Stimulated activated CD4-positive, alpha-beta T cell treated with anti-CD3 and anti-CD28 coated beads, Interleukin-15, amount 100 ng/mL, for 24 hours (primary cell): Measurements from ENCODE around the gene LIF.
A peak's percentile ranks its signal among the peaks of the same experiment; 100 is the strongest.
"Not testable (repeated sequence)": the region's sequence is repeated elsewhere in the genome, so short reads cannot be mapped to it uniquely, and the experiment has no call there.

ENCODE experiments used
- DNase-seq: peaks from one replicate; pipeline ENCODE4 v3.0.0-alpha.2; 2020

Gene LIF

DNA sequence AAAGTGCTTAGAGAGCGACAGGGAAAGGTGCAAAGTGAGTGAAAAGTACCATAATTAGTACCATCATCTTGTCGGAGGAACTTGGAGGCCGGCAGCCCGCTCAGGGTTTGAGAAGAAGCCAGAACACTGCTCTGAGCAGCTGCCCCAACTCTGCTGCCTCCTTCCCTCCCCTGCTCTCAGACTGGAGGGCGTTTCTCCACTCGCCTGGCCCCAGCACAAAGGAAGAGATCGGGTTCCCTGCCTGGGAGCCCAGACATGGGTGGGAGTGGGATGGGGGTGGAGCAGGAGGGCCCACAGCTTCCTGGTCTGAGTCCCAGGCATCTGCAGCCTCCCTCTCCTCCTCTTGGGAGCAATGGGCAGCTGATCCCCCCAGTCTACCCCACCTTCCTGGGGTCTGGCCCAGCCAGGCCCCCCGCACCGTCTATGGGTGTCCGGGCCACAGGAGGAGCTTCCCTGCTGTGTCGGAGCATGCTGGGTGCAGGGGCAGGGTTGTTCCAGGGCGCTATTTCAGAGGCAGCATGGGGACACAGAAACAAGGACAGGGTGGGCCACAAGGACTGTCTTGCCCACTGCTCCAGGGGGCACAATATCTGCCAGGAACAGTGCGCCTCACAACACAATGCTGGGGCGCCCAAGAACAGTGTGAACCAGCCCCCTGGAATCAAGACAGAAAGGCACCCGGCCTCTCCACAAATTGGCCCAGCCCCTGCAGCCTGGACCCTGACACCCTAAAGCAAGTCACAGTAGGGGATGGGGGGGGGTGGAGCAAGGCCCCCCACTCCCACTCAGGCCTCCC, 4.8 kb downstream of the LIF start:
- DNase-seq = peak; percentile 50

DNA sequence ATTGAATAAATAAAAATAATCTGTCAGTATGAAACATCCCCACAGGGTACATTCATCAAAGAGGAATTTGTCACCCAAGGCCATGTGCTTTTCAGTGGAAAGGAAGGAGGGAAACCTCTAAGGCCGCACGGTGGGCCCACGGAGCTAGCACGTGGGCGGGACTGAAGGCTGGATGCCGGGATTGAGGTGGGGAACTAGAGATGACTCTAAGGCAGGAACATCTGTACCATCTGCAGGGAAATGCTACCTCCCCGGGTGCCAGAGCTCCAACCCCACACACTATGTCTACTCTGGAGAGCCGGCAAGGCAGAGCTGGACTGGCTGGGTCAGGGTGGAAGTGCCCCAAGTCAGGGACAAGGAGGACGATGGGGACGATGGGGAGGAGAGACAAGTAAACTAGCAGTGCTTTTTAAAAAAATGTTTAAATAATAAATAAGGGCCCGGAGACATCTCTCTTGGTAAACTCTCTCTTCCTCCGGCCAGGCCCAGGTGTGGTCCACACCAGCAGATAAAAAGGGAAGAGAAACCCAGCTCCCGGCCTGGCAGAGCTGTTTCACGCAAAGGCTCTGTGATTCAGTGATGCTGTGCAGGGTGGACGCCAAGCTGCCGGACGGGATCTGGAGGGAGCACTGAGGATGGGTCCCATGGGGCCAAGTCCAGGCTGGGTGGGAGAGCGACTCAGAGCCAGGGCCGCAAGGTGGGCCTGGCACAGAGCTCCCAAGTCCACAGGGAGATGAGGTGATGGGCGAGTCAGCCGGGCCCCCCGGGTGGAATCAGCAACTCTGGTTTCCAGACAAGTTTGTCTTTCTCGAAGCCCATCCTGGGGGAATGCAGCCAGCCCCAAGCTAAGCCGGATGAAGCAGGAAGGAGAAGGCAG, 5.8 kb downstream of the LIF start:
- peak; percentile 53 for DNase-seq

DNA sequence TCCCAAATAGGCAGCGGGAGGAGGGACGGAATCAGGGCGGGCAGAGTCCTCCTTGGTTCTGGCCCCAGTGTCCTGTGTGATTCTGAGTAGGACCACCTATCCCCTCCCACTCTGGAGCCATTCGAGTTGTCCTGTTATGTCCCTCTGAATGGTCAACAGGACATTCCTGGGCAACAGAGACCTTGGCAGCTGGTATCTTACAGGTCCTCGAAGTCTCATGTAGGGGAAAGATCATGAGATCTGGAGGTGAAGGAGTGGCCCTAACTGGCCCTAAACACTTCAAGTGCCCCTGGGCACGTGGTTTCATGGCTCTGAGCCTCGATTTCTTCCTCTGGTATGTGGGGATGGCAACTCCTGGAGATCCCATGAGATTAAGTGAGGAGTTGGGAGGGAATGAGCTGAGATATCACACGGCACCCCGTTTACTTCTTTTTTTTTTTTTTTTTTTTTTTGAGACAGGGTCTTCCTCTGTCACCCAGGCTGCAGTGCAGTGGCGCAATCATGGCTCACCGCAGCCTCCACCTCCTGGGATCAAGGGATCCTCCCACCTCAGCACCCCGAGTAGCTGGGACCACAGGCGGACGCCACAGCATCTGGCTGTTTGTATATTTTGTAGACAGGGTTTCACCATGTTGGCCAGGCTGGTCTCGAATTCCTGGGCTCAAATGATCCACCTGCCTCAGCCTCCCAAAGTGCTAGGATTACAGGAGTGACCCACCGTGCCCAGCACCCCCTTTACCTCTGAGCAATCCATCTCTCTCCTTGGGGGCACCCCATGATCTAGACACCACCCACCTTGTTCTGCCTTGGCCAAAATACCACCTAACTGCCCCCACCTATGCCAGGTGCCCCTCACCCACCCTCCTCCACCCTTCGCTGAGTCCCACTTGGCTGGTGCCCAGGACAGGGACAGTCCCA, 6.8 kb downstream of the LIF start:
- peak; percentile 61 for DNase-seq

DNA sequence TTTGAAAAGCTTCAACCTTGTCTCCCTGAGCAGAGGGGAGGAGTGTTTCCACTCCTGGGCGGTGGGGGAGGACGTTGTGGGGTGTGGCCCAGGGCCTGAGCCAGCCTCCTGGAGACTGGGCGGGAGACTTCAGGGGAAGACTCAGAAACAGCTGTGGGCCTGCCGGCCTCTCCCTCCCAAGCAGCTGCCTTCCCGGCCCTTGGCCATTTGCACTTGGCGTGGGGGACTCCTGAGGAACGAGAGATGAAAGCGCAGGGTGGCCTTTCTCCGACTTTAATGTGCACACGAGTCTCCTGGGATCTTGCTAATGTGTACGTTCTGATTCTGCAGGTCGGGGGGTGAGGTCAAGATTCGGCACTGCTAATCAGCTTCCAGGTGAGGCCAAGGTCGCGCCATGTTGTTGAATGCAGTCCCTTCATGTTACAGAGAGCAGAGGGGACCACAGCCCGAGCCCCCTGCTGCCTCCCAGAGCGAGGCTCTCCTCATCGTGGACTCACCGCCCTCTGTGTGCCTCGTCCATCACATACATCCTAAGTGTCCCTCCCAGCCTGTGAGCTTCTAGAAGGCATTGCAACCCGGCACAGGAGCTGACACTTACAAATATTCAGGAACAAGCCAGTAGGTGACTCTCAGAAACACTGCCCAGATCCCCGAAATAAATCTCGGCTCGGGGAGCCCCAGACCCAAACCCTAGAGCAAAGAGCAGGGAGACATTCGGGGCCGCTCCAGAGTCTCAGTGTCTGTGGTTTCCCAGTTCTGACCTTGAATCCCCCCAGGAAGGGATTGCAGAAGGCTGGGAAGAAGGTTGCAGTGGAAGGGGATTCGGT, 7.7 kb downstream of the LIF start:
- DNase-seq = peak; percentile 60

DNA sequence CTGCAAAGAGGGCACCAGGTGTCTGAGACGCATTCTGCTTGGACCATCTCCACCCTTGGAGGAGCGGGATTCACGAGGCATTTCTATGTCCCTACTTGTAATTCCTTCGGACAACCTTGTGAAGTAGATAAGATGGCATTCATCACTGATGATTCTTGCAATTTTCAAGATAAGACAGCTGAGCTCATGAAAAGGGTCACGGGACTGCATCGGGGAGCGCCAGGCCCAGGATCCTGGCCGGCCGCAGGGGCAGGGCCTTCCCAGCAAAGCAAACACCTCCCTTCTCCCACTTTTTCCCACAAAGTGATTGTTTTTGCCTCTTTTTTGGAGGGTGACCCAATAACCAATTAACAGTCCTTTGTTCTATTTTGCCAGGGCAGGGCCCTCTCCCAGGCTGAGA, 8.4 kb downstream of the LIF start:
- no peak for DNase-seq

DNA sequence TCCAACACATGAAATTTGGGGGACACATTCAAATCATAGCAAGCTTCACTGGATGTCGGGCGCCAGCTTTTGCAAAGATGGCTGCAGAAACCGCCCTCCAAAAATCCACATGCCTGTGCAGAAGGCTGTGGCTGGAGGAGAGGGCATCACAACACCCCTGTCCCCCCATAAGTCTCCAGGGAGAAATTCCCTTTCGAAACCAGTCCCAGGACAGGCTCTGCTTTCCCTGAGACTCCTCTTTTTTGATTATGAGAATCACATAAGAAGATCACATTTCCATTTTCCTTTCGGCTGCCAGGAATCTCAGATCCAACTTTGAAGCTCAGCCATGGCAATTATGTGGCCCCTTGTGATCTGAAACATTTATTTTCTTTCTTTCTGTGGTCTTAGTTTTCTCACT, 9.7 kb downstream of the LIF start:
- no peak for DNase-seq

DNA sequence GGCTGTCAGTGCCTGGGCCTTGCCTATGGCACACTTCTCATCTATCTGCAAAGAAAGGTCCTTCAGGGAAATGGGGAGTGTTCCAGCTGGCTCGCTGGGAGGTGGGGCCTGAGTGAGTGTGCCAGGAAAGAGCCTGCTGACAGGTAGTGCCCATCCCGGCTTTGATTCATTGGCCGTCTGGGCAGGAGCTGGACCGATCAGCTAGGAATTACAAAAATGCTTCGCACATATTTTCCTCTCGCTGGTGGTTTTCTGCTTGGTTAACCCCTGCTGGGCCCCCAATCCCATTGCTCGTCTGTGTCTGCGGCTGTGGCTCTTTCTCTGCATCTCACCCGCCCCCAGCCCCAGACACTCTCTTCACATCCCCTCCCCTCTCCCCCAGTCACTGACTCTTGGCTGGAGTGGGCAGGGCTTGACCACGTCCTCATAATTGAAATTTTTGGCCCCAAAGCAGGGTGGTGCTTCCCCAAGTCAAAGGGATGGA, 10.8 kb downstream of the LIF start:
- DNase-seq = no peak

DNA sequence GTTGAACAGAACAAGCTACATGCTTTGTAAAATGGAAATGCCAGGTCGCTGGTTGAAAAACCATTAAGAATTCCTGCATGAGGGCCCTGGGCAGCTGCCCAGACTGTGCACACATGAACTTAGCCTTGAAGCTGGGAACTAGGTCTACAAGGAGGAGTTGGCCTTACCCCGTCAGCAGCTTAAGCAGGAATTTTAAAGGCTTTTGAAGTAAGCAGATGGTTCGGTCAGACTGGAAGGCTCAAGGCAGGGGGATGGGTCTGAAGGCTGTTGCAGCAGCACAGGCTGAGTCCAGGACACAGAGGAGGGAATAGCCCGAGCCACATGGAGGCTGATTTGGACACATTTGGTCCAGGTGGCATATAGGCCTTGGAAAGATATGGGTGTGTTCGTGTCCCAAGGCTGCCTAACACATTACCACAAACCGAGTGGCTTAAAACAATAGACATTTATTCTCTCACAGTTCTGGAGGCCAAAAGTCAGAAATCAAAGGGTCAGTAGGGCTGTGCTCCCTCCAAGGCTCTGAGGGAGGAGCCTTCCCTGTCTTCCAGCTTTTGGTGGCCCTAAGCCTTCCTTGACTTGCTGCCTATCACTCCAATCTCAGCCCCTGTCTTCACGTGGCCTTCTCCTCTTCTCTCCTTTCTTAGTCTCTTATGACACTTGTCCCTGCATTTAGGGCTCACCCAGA, 11.6 kb downstream of the LIF start:
- no peak for DNase-seq

DNA sequence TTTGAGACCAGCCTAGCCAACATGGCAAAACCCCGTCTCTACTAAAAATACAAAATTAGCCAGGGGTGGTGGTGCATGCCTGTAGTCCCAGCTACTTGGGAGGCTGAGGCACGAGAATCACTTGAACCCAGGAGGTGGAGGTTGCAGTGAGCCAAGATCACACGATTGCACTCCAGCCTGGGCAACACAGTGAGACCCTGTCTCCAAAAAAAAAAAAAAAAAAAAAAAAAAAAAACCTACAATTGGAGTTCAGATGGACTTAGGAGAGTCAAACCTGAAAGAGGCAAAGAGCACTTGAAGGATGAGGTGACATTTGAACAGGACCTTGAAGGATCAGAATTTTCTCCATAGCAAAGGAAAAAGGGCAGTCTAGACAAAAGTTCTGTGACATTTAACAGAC, 12.2 kb downstream of the LIF start:
- not testable (repeated sequence) for DNase-seq

DNA sequence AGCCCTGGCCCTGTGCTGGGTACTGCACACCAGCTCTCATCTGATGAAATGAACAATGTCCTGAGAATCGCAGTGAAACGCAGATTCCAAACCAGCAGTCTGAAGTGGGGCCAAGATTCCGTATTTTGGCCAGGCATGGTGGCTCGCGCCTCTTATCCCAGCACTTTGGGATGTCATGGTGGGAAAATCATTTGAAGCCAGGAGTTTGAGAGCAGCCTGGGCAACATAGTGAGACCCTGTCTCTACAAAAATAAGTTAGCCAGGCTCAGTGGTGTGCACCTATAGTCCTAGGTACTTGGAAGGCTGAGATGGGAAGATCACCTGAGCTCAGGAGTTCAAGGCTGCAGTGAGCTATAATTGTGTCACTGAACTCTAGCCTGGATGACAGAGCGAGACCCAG, 13.0 kb downstream of the LIF start:
- DNase-seq = no peak

DNA sequence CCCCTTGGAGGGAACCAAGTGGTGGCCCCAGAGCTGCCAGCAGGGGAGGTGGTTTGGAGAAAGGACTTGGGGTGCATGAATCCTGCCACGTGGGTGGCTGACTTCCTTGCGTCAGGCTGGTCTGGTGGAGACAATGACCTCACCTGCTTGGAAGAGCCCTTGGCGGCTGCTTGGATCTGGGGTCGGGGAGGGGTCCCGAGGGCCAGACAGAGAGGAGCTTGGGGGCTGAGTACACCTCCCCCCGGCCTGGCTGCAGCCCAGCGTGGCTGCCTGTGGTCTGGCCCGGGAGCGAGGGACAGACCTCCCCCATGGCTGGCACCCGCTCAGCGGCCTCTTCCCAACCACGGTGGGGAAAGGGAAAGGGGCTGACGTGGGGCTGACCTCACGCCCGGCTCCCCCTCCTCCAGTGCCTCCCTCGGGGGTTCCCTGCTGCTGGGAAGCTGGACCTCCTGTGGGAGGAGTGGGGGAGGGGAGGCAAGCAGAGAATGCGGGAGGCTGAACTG, 13.8 kb downstream of the LIF start:
- no peak for DNase-seq

DNA sequence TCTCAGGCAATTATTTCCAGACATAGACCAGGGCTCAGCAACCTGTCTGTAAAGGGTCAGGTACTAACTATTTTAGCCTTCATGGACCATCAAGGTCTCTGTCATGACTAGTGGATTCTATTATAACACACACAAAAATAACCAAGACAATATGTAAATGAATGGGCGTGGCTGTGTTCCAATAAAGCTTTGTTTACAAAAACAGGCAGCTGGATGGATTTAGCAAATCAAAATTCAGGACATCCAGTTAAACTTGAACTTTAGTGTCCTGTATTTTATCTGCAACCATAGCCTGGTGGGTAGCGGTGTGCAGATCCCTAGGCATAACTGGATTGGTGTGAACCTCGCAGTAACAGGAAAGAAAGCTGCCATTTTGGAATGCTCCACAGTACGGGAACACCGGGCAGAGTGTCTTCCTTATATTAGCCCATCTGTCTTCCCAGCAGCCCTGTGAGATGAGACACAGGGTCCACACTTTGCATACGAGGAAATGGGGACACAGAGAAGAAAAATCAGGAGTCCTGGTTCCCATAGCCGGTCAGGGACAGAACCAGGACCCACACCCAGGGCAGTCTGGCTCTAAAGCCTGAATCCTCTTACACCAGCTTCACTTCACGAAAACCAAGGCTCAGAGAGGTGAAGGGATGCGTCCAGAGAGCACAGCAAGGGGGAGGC, 15.6 kb downstream of the LIF start:
- DNase-seq = no peak

DNA sequence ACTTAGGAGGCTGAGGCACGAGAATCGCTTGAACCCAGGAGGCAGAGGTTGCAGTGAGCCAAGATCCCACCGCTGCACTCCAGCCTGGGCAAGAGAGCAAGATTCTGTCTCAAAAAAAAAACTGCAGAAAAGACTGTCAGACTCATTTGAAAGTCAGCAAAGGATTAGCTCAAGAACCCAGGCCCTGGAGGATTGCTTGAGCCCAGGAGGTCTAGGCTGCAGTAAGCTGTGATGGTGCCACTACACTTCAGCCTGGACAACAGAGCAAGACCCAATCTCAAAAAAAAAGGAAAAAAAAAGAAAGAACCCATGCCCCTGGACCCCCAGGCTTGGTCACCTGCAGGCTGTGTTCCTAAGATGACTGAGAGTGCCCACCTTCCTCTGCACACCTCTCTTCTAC, 16.2 kb downstream of the LIF start:
- no peak for DNase-seq

DNA sequence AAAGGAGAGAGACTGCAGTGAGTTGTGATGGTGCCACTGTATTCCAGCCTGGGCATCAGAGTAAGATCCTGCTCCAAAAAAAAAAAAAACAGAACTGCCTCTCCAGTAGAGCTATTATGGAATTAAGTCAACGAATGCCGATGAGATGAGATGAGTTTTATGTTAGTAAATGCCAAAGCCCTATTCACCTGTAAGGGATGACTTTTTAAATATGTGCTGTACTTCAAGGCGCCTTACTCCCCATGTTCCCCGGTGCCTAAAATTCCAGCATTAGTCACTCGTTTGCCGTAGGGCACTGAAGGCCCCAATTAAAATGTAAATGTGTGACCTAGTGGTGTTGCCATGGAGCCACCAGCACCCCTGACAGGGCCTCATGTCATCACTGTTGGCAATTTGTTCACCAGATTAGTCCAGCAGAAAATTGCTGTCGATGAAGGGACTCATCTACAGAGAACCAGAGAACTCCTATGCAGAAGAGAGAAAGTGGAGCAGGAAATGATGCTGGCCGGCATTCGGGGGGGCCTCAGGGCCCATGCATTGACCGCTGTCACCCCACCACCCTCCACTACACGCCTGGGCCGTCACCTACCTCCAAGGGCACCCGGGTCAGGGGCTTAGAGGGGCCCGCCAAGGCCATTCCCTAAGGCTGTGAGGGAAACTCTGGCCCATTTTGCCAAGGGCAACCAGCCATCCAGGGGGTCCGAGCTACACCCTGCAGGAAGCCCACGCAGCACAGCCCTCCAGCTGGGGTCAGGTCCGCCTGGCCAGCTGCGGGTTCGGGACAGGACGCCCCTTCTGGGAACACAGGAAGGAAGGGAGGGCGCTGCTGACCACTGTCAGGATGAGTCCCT, 17.8 kb downstream of the LIF start:
- no peak for DNase-seq

DNA sequence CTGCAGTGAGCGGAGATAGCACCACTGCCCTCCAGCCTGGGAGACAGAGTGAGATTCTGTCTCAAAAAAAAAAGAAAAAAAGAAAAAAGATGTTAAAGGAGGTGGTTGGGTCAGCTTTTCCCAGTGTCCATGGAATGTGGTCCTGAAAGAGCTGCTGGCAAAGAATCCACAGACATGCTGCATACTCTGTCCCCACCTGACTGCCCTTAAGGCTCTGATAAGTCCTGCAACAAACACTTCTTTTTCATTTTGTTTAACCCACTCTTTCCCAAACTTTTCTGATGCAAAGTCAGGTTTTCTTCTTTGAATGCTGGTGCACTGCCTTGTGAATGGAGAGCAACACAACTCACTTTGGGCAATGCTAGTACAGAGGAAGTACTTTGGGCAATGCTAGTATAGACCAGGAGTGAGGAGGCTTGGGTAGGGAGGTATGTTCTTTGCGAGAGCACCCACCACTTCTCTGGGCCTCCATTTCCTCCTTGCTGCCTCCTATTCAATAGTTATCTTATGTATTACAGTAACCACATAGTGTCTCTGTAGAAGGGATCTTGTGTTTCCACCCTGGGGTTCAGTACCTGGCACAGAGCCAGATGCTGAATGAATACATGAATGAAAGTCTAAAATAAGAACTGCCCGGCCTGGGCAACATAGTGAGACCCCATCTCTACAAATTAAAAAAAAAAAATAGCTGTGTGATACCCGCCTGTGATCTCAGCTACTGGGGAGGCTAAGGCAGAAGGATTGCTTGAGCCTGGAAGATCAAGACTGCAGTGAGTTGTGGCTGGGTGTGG, 18.9 kb downstream of the LIF start:
- no peak for DNase-seq

DNA sequence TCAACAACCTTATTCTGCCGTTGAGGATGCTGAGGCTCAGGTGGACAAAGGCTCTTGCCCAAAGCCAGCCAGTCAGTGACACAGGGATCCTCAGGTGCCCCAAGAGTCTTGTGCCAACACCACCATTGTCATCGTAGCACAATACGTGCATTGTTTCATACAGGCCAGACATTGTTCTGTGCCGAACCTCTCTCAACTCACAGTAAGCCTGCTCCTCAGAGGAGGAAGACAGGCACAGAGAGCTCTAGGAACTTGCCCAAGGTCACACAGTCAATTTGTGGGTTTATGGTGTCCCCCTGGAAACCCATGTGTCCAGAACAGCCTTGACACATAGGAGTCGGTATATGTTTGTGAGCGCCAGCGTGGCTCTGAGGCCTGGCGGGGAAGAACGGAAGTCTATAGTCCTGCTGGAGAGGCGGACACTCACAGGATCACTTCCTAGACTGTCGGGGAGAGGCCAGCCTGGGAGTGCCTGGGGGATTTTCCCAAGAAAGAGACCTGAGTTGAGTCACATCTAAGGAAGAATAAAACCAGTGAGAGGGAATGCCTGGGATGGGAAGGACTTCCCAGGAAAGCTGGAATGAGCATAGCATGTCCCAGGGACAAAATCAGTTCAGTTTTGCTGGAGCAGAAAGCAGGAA, 20.2 kb downstream of the LIF start:
- DNase-seq = no peak

DNA sequence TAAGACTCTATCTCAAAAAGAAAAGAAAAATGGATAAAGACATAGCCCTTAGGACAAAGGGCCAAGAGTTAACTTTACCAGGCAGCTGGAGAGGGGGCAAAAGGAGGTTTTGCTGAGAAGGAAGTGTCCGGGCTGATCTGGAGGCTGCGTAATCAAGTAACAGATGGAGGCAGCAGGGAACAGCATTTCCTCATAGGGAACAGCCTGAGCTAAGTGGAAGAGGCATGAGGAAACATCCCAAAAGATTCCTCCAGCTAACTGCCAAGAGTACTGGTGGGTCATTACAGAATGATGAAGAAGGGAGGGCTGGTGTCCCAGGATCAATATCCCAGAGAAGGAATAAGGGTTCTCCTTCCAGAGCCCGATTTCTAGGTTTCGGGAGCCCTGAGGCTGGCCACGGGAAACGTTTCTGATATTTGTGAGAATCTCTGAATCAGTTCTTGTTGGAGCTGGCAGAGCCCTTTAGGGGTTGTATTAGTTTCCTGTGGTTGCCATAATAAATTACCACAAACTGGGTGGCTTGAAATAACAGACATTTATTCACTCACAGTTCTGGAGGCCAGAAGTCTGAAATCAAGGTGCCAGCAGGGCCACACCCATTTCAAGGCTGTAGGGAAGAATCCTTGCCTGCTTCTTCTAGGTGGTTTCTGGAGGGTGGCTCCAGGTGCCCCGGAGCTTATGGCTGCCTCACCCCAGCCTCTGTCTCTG, 21.2 kb downstream of the LIF start:
- DNase-seq = no peak
